Ovary (tissue), 3 donors: Measurements from ENCODE around the gene PTPRH.

ENCODE experiments used
- CTCF ChIP-seq, 3 donors: fragments of 450-650 bp in 2 of 3; fragments of 200-600 bp in 1 of 3; IDR thresholded peaks; one replicate each; pipeline versions ENCODE4 v1.5.1 to v1.8.0; 2016 to 2022; ENCODE audit warnings: antibody characterized with exemption in 3 of 3, mild to moderate bottlenecking in 1 of 3
- POLR2A ChIP-seq: fragments of 450-650 bp; IDR thresholded peaks from one replicate; pipeline ENCODE4 v1.6.1; 2017; ENCODE audit warnings: antibody characterized with exemption, mild to moderate bottlenecking, moderate library complexity
- donor health status: DM: no; HTN: no; CAD: no.

DNA sequence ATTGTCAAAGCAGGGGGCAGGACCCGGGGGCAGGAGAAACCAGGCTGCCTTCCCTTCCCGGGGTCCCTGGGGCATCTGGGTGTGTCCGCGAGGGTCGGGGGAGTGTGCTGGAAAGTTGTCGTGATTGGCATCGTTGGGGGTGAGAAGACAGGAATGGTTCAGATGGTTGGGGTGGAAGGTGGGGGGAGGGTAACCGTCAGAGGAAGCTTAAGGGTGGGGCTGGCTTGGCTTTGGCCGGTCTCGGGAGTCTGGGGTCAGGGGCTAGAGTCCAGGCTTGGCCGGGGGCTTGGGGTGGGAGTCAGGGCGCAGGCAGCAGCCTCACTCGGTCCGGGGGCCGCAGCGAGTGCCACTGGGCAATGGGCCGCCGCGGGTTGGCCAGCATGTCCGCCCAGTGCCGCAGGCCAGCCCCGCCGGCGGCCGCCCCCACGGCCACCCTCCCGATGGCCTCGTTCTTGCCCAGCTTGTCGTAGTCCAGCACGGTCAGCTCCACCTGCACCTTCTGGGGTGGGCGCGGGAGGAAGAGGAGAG is 36.1 kb downstream of the PTPRH start:
- TF ChIP-seq CTCF (IDR thresholded peaks at IDR 0.05) (no peak), POLR2A (no peak)
